ENCODE measurements around the gene LRRTM2. TPM values are rescaled to one million over a fixed set of nuclear protein-coding genes. Genes with fewer than 3 reads are reported as not detected.

LRRTM2 gene
- total and polyA plus RNA-seq, 2 of the 4 experiments (the other 2 are of a cell fraction) = 0.53 to 2.0 TPM

- ATAC-seq (ENCODE audit: low read depth) (peak; percentile 82), DNase-seq (peak; percentile 88)
- no TSS peak for BruUV-seq (replicated peaks)
- Histone ChIP-seq H3K4me2 (ENCODE audit: low read depth, low read length) (peak overlapping the region; percentile 74), H3K36me3 (ENCODE audit: control insufficient read depth, insufficient read depth, low read length) (no peaks in the 10 kb centered on the region; the same call in 1 of the 2 replicates), H4K91ac (ENCODE audit: insufficient read depth, low read depth, low read length) (no peak overlapping the region), H2BK5ac (ENCODE audit: low read depth, low read length, poor library complexity, severe bottlenecking) (peak overlapping the region; percentile 93), H2AK9ac (replicated peaks; ENCODE audit: low read depth, low read length, poor library complexity) (no peak overlapping the region), H3K23ac (ENCODE audit: low read depth, low read length) (peak overlapping the region; percentile 28; the same call in 1 of the 2 replicates), H3K79me1 (ENCODE audit: low read depth in 1 of 2, low read length in 2 of 2) (peaks cover 16 to 83% of the 10 kb centered on the region in 2 experiments), H3K4me1 (ENCODE audit: control insufficient read depth, insufficient read depth, low read length) (peaks cover 19% of the 10 kb centered on the region), H2BK20ac (ENCODE audit: low read depth, low read length) (peak overlapping the region; percentile 22; the same call in 1 of the 2 replicates), H4K20me1 (ENCODE audit: insufficient read depth, low read length) (peaks cover 53% of the 10 kb centered on the region), H3K9ac (ENCODE audit: low read depth, low read length) (no peak overlapping the region; the same call in 1 of the 2 replicates), H3K9me1 (ENCODE audit: insufficient read depth, low read length) (peaks cover 10% of the 10 kb centered on the region; the same call in 1 of the 2 replicates), H3K56ac (ENCODE audit: extremely low read depth, insufficient read depth, low read length) (no peak overlapping the region), H3K14ac (replicated peaks; ENCODE audit: low read depth, low read length) (no peak overlapping the region), H2AK5ac (ENCODE audit: low read depth, low read length) (no peak overlapping the region), H3K4ac (ENCODE audit: low read depth, low read length) (peak overlapping the region; percentile 49; the same call in 1 of the 2 replicates), H3K18ac (ENCODE audit: low read depth, low read length) (peak overlapping the region; percentile 48; the same call in 1 of the 2 replicates), H3K4me3 (ENCODE audit: insufficient read depth, low read depth, low read length) (no peak overlapping the region), H2BK15ac (ENCODE audit: low read depth, low read length) (no peak overlapping the region), H4K5ac (ENCODE audit: low read depth, low read length) (no peak overlapping the region), H3K27me3 (ENCODE audit: control insufficient read depth, insufficient read depth, low read length) (no peaks in the 10 kb centered on the region), H4K8ac (ENCODE audit: low read depth in 2 of 2, low read length in 2 of 2) (peak overlapping the region in 1 of 2 experiments; percentile 31; a peak in 1 of 4 replicates), H2AFZ (replicated peaks; ENCODE audit: low read length, poor library complexity) (no peak overlapping the region), H2BK120ac (ENCODE audit: low read depth, low read length) (peak overlapping the region; percentile 16; the same call in 1 of the 2 replicates), H3K27ac (ENCODE audit: insufficient read depth, low read length) (no peak overlapping the region), H3K9me3 (ENCODE audit: control insufficient read depth, insufficient read depth, low read length) (no peaks in the 10 kb centered on the region)
- CTCF ChIA-PET = interaction anchor here (0.8 kb wide), 1 partner anchor 9 kb away, joined by 3 read pairs; no protein-coding TSS in a partner anchor
- peak; percentile 69 for TF ChIP-seq CEBPB (IDR thresholded peaks at IDR 0.05; ENCODE audit: low read depth, low read length)
- no peak for TF ChIP-seq CTCF (conservative IDR thresholded peaks at IDR 0.05; ENCODE audit: low read depth, low read length)
- peak; percentile 17; the same call in 1 of the 2 replicates for TF ChIP-seq MAFK (IDR thresholded peaks at IDR 0.05; ENCODE audit: low read depth, low read length)
- TF ChIP-seq NFE2L2 (IDR thresholded peaks at IDR 0.05; ENCODE audit: low read depth, low read length) = no peak
- TF ChIP-seq POLR2A (IDR thresholded peaks at IDR 0.05; ENCODE audit: low read depth, low read length) = no peak
- peak; percentile 58 for TF ChIP-seq BHLHE40 (IDR thresholded peaks at IDR 0.05; ENCODE audit: low read depth, low read length)
- in situ Hi-C loops (cut with MboI; ENCODE audit: low sequenced_read_pairs) = no loop called here
- intact Hi-C loops (cut with micrococcal nuclease) = loop anchor here (5.0 kb wide), 1 partner anchor 48 kb away; no protein-coding TSS in a partner anchor
- no CpG with 5 or more reads among the region's 6 CpGs for WGBS, 2 experiments (ENCODE audit: extremely low coverage in 2 of 2, insufficient read length in 1 of 2)
- dilution Hi-C loops (cut with HindIII; ENCODE audit: low sequenced_read_pairs, unreplicated experiment) = no loop called here
- POLR2A ChIA-PET (ENCODE audit: unreplicated experiment) = no interaction called here
Measured at GRCh38 chr5:138844812-138845513, 30.2 kb downstream of the LRRTM2 start.
